ENCODE results near the gene HDGF.

GRCh38 chr1:156727926-156728598 is 23.4 kb downstream of the HDGF start, which contains the start of gene METTL25B:
- TF ChIP-seq ZNF561 (CRISPR knock-in tag; conservative IDR thresholded peaks at IDR 0.05) (no peak), ARID4B (CRISPR knock-in tag; IDR thresholded peaks at IDR 0.05) (peak; percentile 48; the same call in 1 of the 2 replicates), HMG20A (CRISPR knock-in tag; conservative IDR thresholded peaks at IDR 0.05) (no peak), MGA (IDR thresholded peaks at IDR 0.05) (no peak), RFX5 (IDR thresholded peaks at IDR 0.05; ENCODE audit: low read depth, low read length) (no peak), BHLHE40 (IDR thresholded peaks at IDR 0.05; ENCODE audit: low read length) (no peak), TOE1 (IDR thresholded peaks at IDR 0.05; ENCODE audit: borderline replicate concordance) (0 out of 2 replicates have a peak, but pooled peaks have one; percentile 6), TOE1 (CRISPR knock-in tag; IDR thresholded peaks at IDR 0.05; ENCODE audit: borderline replicate concordance, low read depth) (no peak), CTCF (IDR thresholded peaks at IDR 0.05 in 2 of 3, conservative IDR thresholded peaks at IDR 0.05 in 1 of 3; ENCODE audit: insufficient read depth in 2 of 3, low read depth in 1 of 3, low read length in 3 of 3) (no peak), ZNF23 (CRISPR knock-in tag; IDR thresholded peaks at IDR 0.05) (no peak), POLR2AphosphoS5 (IDR thresholded peaks at IDR 0.05; ENCODE audit: control insufficient read depth, insufficient read depth, low read depth, low read length) (peak; percentile 75; the same call in 1 of the 2 replicates), CBFA2T3 (IDR thresholded peaks at IDR 0.05) (no peak)
- TF ChIP-seq, protein P1, sequence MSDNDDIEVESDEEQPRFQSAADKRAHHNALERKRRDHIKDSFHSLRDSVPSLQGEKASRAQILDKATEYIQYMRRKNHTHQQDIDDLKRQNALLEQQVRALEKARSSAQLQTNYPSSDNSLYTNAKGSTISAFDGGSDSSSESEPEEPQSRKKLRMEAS (CRISPR knock-in tag; IDR thresholded peaks at IDR 0.05) = peak; percentile 54; the same call in 1 of the 2 replicates

Measured in K562 (cell line).